H9 (cell line): ENCODE data around the gene SLC4A5. TPM values are rescaled to one million over a fixed set of nuclear protein-coding genes. Genes with fewer than 3 reads are reported as not detected.

Source experiments
- DNase-seq: peaks from one replicate; pipeline ENCODE4 v3.0.0-alpha.2; 2017
- H2AFZ ChIP-seq: one replicate; pipeline ENCODE4 v1.6.1; 2013; ENCODE audit warnings: mild to moderate bottlenecking, low read length, control low read depth, moderate library complexity
- H2AK5ac ChIP-seq: 2 replicates; pipeline ENCODE4 v1.6.1; 2013; ENCODE audit warnings: low read length, control low read depth, mixed read lengths; ENCODE audit not compliant: insufficient read length
- H2BK120ac ChIP-seq: one replicate; pipeline ENCODE4 v1.6.1; 2013; ENCODE audit warnings: low read depth, mild to moderate bottlenecking, low read length, control low read depth, inconsistent platforms; ENCODE audit not compliant: poor library complexity, severe bottlenecking
- H2BK12ac ChIP-seq: 2 replicates; pipeline ENCODE4 v1.6.1; 2013; ENCODE audit warnings: low read length, control low read depth, mixed read lengths, low read depth; ENCODE audit not compliant: insufficient read length
- H2BK15ac ChIP-seq: 2 replicates; pipeline ENCODE4 v1.6.1; 2013; ENCODE audit warnings: low read depth, low read length, control low read depth
- H2BK20ac ChIP-seq: one replicate; pipeline ENCODE4 v1.6.1; 2013; ENCODE audit warnings: low read depth, mild to moderate bottlenecking, low read length, control low read depth, inconsistent platforms; ENCODE audit not compliant: poor library complexity, severe bottlenecking
- H2BK5ac ChIP-seq: 2 replicates; pipeline ENCODE4 v1.6.1; 2013; ENCODE audit warnings: low read length, control low read depth, mixed read lengths; ENCODE audit not compliant: insufficient read length
- H3K14ac ChIP-seq: 2 replicates; pipeline ENCODE4 v1.6.1; 2013; ENCODE audit warnings: low read length, control low read depth; ENCODE audit not compliant: insufficient read depth
- H3K18ac ChIP-seq: 2 replicates; pipeline ENCODE4 v1.6.1; 2013; ENCODE audit warnings: low read depth, mild to moderate bottlenecking, mixed read lengths, low read length, control low read depth; ENCODE audit not compliant: insufficient read length
- H3K23ac ChIP-seq: 2 replicates; pipeline ENCODE4 v1.6.1; 2013; ENCODE audit warnings: low read length, control low read depth, mixed read lengths, low read depth; ENCODE audit not compliant: insufficient read length
- H3K23me2 ChIP-seq: 2 replicates; pipeline ENCODE4 v1.6.1; 2013; ENCODE audit warnings: low read depth, mild to moderate bottlenecking, mixed read lengths, low read length, control low read depth; ENCODE audit not compliant: insufficient read length, poor library complexity, severe bottlenecking
- H3K27ac ChIP-seq: 2 replicates; pipeline ENCODE4 v1.5.1; 2013; ENCODE audit warnings: low read length, control low read depth, mixed read lengths, low read depth; ENCODE audit not compliant: insufficient read length
- H3K27me3 ChIP-seq: 2 replicates; pipeline ENCODE4 v1.6.1; 2013; ENCODE audit warnings: low read length, control low read depth, inconsistent platforms; ENCODE audit not compliant: insufficient read depth
- H3K4ac ChIP-seq: 2 replicates; pipeline ENCODE4 v1.6.1; 2013; ENCODE audit warnings: low read depth, mild to moderate bottlenecking, control low read depth, inconsistent platforms, low read length, moderate library complexity
- H3K4me1 ChIP-seq: 2 replicates; pipeline ENCODE4 v1.6.1; 2013; ENCODE audit warnings: low read length, control low read depth, inconsistent platforms; ENCODE audit not compliant: insufficient read depth
- H3K4me2 ChIP-seq: 2 replicates; pipeline ENCODE4 v1.6.1; 2013; ENCODE audit warnings: low read length, control low read depth, mixed read lengths; ENCODE audit not compliant: insufficient read length, insufficient read depth
- H3K56ac ChIP-seq: 2 replicates; pipeline ENCODE4 v1.6.1; 2013; ENCODE audit warnings: low read depth, mild to moderate bottlenecking, mixed read lengths, low read length, control low read depth; ENCODE audit not compliant: insufficient read length
- H3K79me1 ChIP-seq: 2 replicates; pipeline ENCODE4 v1.6.1; 2013; ENCODE audit warnings: low read depth, mild to moderate bottlenecking, moderate library complexity, low read length, control low read depth, inconsistent platforms; ENCODE audit not compliant: insufficient read depth, poor library complexity, severe bottlenecking
- H3K79me2 ChIP-seq: 2 replicates; pipeline ENCODE4 v1.6.1; 2013; ENCODE audit warnings: low read length, control low read depth, inconsistent platforms; ENCODE audit not compliant: insufficient read depth
- H3K9ac ChIP-seq: 2 replicates; pipeline ENCODE4 v1.6.1; 2013; ENCODE audit warnings: low read length, control low read depth, mixed read lengths; ENCODE audit not compliant: insufficient read length; ENCODE audit errors: extremely low read depth
- H3K9me3 ChIP-seq: one replicate; pipeline ENCODE4 v1.6.1; 2013; ENCODE audit warnings: low read depth, low read length, inconsistent platforms; ENCODE audit not compliant: control insufficient read depth
- H3T11ph ChIP-seq: one replicate; pipeline ENCODE4 v1.6.1; 2013; ENCODE audit warnings: mild to moderate bottlenecking, low read length, control low read depth, inconsistent platforms
- H4K20me1 ChIP-seq: one replicate; pipeline ENCODE4 v1.6.1; 2013; ENCODE audit not compliant: control insufficient read depth, insufficient read length, insufficient read depth
- H4K5ac ChIP-seq: 2 replicates; pipeline ENCODE4 v1.6.1; 2013; ENCODE audit warnings: low read depth, mild to moderate bottlenecking, mixed read lengths, low read length, control low read depth; ENCODE audit not compliant: insufficient read length
- H4K8ac ChIP-seq: replicated peaks from 2 replicates; pipeline ENCODE4 v1.6.1; 2013; ENCODE audit warnings: low read length, control low read depth, mixed read lengths, low read depth; ENCODE audit not compliant: insufficient read length
- H4K91ac ChIP-seq: 2 replicates; pipeline ENCODE4 v1.6.1; 2013; ENCODE audit warnings: low read depth, mild to moderate bottlenecking, moderate library complexity, mixed read lengths, low read length, control low read depth; ENCODE audit not compliant: insufficient read length
- H3K27ac Mint-ChIP-seq, 3 experiments: 2 replicates in 2 of 3; 3 replicates in 1 of 3; pipeline ENCODE4 v1.8.0; 2020 to 2021; ENCODE audit warnings: mixed read lengths in 3 of 3, mild to moderate bottlenecking in 1 of 3, moderate library complexity in 1 of 3
- H3K27me3 Mint-ChIP-seq: 2 replicates; pipeline ENCODE4 v1.8.0; 2021; ENCODE audit warnings: low read depth, mild to moderate bottlenecking, moderate library complexity, mixed read lengths
- H3K36me3 Mint-ChIP-seq, 3 experiments: 2 replicates in 2 of 3; 3 replicates in 1 of 3; pipeline ENCODE4 v1.8.0; 2020 to 2021; ENCODE audit warnings: low read depth in 3 of 3, mixed read lengths in 3 of 3; ENCODE audit not compliant: insufficient read depth in 1 of 3
- H3K4me1 Mint-ChIP-seq, 2 experiments: 2 replicates each; pipeline ENCODE4 v1.8.0; 2020; ENCODE audit warnings: mixed read lengths in 2 of 2
- H3K4me3 Mint-ChIP-seq, 2 experiments: 2 replicates in 1 of 2; 3 replicates in 1 of 2; pipeline ENCODE4 v1.8.0; 2020 to 2021; ENCODE audit warnings: mild to moderate bottlenecking in 2 of 2, mixed read lengths in 2 of 2, moderate library complexity in 1 of 2
- H3K9me3 Mint-ChIP-seq, 2 experiments: 2 replicates in 1 of 2; 3 replicates in 1 of 2; pipeline ENCODE4 v1.8.0; 2020; ENCODE audit warnings: mild to moderate bottlenecking in 2 of 2, mixed read lengths in 2 of 2, moderate library complexity in 1 of 2
- CTCF ChIP-seq: fragments of 200-600 bp; sonication (generic); conservative IDR thresholded peaks from 3 replicates; pipeline ENCODE4 v1.8.0; 2021; ENCODE audit warnings: antibody characterized with exemption, mild to moderate bottlenecking
- WGBS: extraction: QIAGEN DNeasy Blood & Tissue Kit; methylation state at CpG from one replicate; pipeline ENCODE4 v1.1.7; 2013; ENCODE audit warnings: missing lambda C conversion rate, low lambda C conversion rate, mixed read lengths; ENCODE audit not compliant: insufficient read length; ENCODE audit errors: extremely low coverage; 5-methylcytosine and 5-hydroxymethylcytosine counted together
- total RNA-seq: library from RNA; stranded (reverse); gene quantifications from 2 replicates; pipeline ENCODE4 v1.2.1, GENCODE V29; 2021

Gene SLC4A5
- total RNA-seq, 1 experiment from 2014 or later = 0.50 TPM

- Mint-ChIP-seq H3K27me3 (peaks cover 2% of the 10 kb centered on the region), H3K36me3 (no peaks in the 10 kb centered on the region), H3K9me3 (no peaks in the 10 kb centered on the region), H3K4me1 (peaks cover 21 to 22% of the 10 kb centered on the region in 2 experiments), H3K27ac (no peak overlapping the region), H3K4me3 (no peak overlapping the region)
- Histone ChIP-seq H2BK120ac (no peak overlapping the region), H3T11ph (no peak overlapping the region), H4K8ac (no peak overlapping the region), H2AK5ac (no peak overlapping the region), H3K79me2 (no peaks in the 10 kb centered on the region), H2BK20ac (no peak overlapping the region), H2BK15ac (no peak overlapping the region), H2BK12ac (no peak overlapping the region), H3K14ac (no peak overlapping the region), H4K5ac (no peak overlapping the region), H3K4me2 (no peak overlapping the region), H3K27me3 (no peaks in the 10 kb centered on the region), H3K23me2 (no peaks in the 10 kb centered on the region), H3K9me3 (no peaks in the 10 kb centered on the region), H4K91ac (no peak overlapping the region), H3K18ac (no peak overlapping the region), H3K9ac (no peak overlapping the region), H2AFZ (no peak overlapping the region), H3K4me1 (no peaks in the 10 kb centered on the region), H3K23ac (no peak overlapping the region), H3K56ac (no peak overlapping the region), H3K4ac (no peak overlapping the region), H2BK5ac (no peak overlapping the region), H4K20me1 (no peaks in the 10 kb centered on the region), H3K79me1 (no peaks in the 10 kb centered on the region), H3K27ac (no peak overlapping the region)
- TF ChIP-seq CTCF = no peak
- no CpG with 5 or more reads among the region's 3 CpGs for WGBS
- no peak for DNase-seq
Measured at GRCh38 chr2:74259191-74259590, 84.0 kb downstream of the SLC4A5 start.
